GM06990 (cell line): ENCODE data around the gene DKKL1.
A peak's percentile ranks its signal among the peaks of the same experiment; 100 is the strongest.

Source experiments
- DNase-seq: peaks from one replicate; pipeline ENCODE4 v3.0.0-alpha.2; 2011; ENCODE audit not compliant: insufficient read length; ENCODE audit errors: extremely low read depth
- H3K27me3 ChIP-seq: replicated peaks from 2 replicates; pipeline ENCODE4 v1.6.0; 2011; ENCODE audit warnings: low read length; ENCODE audit not compliant: control insufficient read depth, insufficient read depth
- H3K36me3 ChIP-seq: 2 replicates; pipeline ENCODE4 v1.5.1; 2011; ENCODE audit warnings: low read length; ENCODE audit not compliant: control insufficient read depth, insufficient read depth
- H3K4me3 ChIP-seq: replicated peaks from 2 replicates; pipeline ENCODE4 v1.5.1; 2011; ENCODE audit warnings: low read depth, mild to moderate bottlenecking, control low read depth, low read length
- CTCF ChIP-seq: IDR thresholded peaks from 2 replicates; pipeline ENCODE4 v1.5.1; 2011; ENCODE audit warnings: low read length, control low read depth, mild to moderate bottlenecking, inconsistent platforms; ENCODE audit not compliant: insufficient read depth, poor library complexity, severe bottlenecking

Gene DKKL1

GRCh38 chr19:49396738-49397505, 33.2 kb downstream of the DKKL1 start:
- no peak for TF ChIP-seq CTCF
- DNase-seq = no peak
- H3K4me3 ChIP-seq = no peak overlapping the region
- H3K36me3 ChIP-seq = no peaks in the 10 kb centered on the region
- H3K27me3 ChIP-seq = no peaks in the 10 kb centered on the region

- Histone ChIP-seq H3K27me3 (no peaks in the 10 kb centered on the region), H3K4me3 (no peak overlapping the region), H3K36me3 (no peaks in the 10 kb centered on the region)
- no peak for TF ChIP-seq CTCF
- DNase-seq = no peak
These were observed 34.4 kb downstream of the DKKL1 start for GRCh38 chr19:49398001-49398615.

GRCh38 chr19:49398931-49399330, 35.3 kb downstream of the DKKL1 start:
- Histone ChIP-seq H3K36me3 (no peaks in the 10 kb centered on the region), H3K27me3 (no peaks in the 10 kb centered on the region), H3K4me3 (no peak overlapping the region)
- no peak for DNase-seq
- TF ChIP-seq CTCF = no peak

GRCh38 chr19:49400029-49400428, 36.4 kb downstream of the DKKL1 start:
- Histone ChIP-seq H3K4me3 (no peak overlapping the region), H3K36me3 (no peaks in the 10 kb centered on the region), H3K27me3 (no peaks in the 10 kb centered on the region)
- DNase-seq = no peak
- TF ChIP-seq CTCF = no peak

- H3K36me3 ChIP-seq = no peaks in the 10 kb centered on the region
- DNase-seq = peak; percentile 64
- no peaks in the 10 kb centered on the region for H3K27me3 ChIP-seq
- H3K4me3 ChIP-seq = no peak overlapping the region
- TF ChIP-seq CTCF = no peak
These were observed 39.9 kb downstream of the DKKL1 start for GRCh38 chr19:49403404-49404187.
